Measurements from ENCODE around the gene KIAA0040.

GRCh38 chr1:175116903-175117302, 75.7 kb downstream of the KIAA0040 start:
- TF ChIP-seq EP300 (IDR thresholded peaks at IDR 0.05) (no peak), CTCF (IDR thresholded peaks at IDR 0.05) (no peak), POLR2AphosphoS5 (IDR thresholded peaks at IDR 0.05) (no peak)
